GM12878 (cell line): ENCODE results near the gene NAT8L. TPM values are rescaled to one million over a fixed set of nuclear protein-coding genes. Genes with fewer than 3 reads are reported as not detected.

Experiments
- ATAC-seq: fragments of 200-7000 bp; cut with Tn5 transposase; 3 replicates; pipeline ENCODE4 v1.9.1; 2020; ENCODE audit warnings: mild to moderate bottlenecking, moderate library complexity
- BruUV-seq: library from RNA; stranded (reverse); fragments of 400-500 nt; replicated peaks from 2 replicates; lab custom pipeline; 2021; lab: Mats Ljungman, UMichigan
- CTCF ChIA-PET: fragments of 300-600 bp; sonication (Branson Sonifier 250); formaldehyde crosslinking; extraction: SDS; loops from one replicate; lab custom pipeline; 2021; ENCODE audit warnings: inconsistent platforms; lab: Yijun Ruan, JAX
- POLR2A ChIA-PET: fragments of 350-600 bp; formaldehyde crosslinking; extraction: SDS; loops from one replicate; lab custom pipeline; 2021; ENCODE audit warnings: inconsistent platforms; lab: Charles Lee
- RAD21 ChIA-PET: fragments of 300-600 bp; sonication (Branson Sonifier 250); formaldehyde crosslinking; loops from one replicate; lab custom pipeline; 2023; ENCODE audit warnings: antibody characterized with exemption; ENCODE audit not compliant: unreplicated experiment; lab: Charles Lee
- SMC1A ChIA-PET: fragments of 300-600 bp; sonication (Branson Sonifier 250); formaldehyde crosslinking; loops from one replicate; lab custom pipeline; 2023; ENCODE audit not compliant: unreplicated experiment, uncharacterized antibody; lab: Charles Lee
- DNase-seq: peaks from one replicate; pipeline ENCODE4 v3.0.0-alpha.2; 2011; ENCODE audit warnings: low read depth, low spot score
- FAIRE-seq: peaks from 3 replicates; lab custom pipeline; 2011; peaks lifted over from hg19 to GRCh38; lab: Jason Lieb, UNC
- H2AFZ ChIP-seq: 2 replicates; pipeline ENCODE4 v1.6.0; 2011; ENCODE audit warnings: low read depth, low read length, control low read depth; ENCODE audit not compliant: control insufficient read depth
- H3K27ac ChIP-seq: 2 replicates; pipeline ENCODE4 v1.5.1; 2011; ENCODE audit warnings: control low read depth; ENCODE audit not compliant: control insufficient read depth, insufficient read depth
- H3K27me3 ChIP-seq, 2 experiments: replicated peaks in 1 of 2; 2 replicates each; pipeline versions ENCODE4 v1.6.0 to v1.6.1; 2011; ENCODE audit warnings: low read length in 1 of 2; ENCODE audit not compliant: control insufficient read depth in 2 of 2, insufficient read depth in 2 of 2
- H3K36me3 ChIP-seq, 2 experiments: 2 replicates each; pipeline ENCODE4 v1.5.1; 2011; ENCODE audit warnings: low read length in 1 of 2; ENCODE audit not compliant: control insufficient read depth in 2 of 2, insufficient read depth in 2 of 2
- H3K4me1 ChIP-seq: 2 replicates; pipeline ENCODE4 v1.6.1; 2011; ENCODE audit warnings: mild to moderate bottlenecking, low read length, moderate library complexity, mixed read lengths; ENCODE audit not compliant: control insufficient read depth, insufficient read depth
- H3K4me2 ChIP-seq: 2 replicates; pipeline ENCODE4 v1.6.0; 2011; ENCODE audit warnings: control low read depth; ENCODE audit not compliant: control insufficient read depth, insufficient read depth
- H3K4me3 ChIP-seq: fragments of 200-600 bp; sonication (generic); 2 replicates; pipeline ENCODE4 v1.5.1; 2016
- H3K79me2 ChIP-seq: 2 replicates; pipeline ENCODE4 v1.6.0; 2011; ENCODE audit warnings: low read length; ENCODE audit not compliant: control insufficient read depth, insufficient read depth
- H3K9ac ChIP-seq: 2 replicates; pipeline ENCODE4 v1.8.0; 2011; ENCODE audit warnings: low read length, control low read depth, mixed read lengths; ENCODE audit not compliant: control insufficient read depth, insufficient read depth
- H3K9me3 ChIP-seq: replicated peaks from 3 replicates; pipeline ENCODE4 v1.5.1; 2011; ENCODE audit warnings: mild to moderate bottlenecking, low read length; ENCODE audit not compliant: control insufficient read depth, insufficient read depth
- H4K20me1 ChIP-seq: 2 replicates; pipeline ENCODE4 v1.6.0; 2011; ENCODE audit not compliant: control insufficient read depth, insufficient read depth
- BCL11A ChIP-seq: IDR thresholded peaks from 2 replicates; pipeline ENCODE4 v1.6.1; 2011; ENCODE audit warnings: low read depth, low read length
- GABPA ChIP-seq: IDR thresholded peaks from 2 replicates; pipeline ENCODE4 v1.6.1; 2014; ENCODE audit warnings: antibody characterized with exemption, low read depth, mild to moderate bottlenecking, inconsistent platforms
- JUND ChIP-seq: IDR thresholded peaks from 2 replicates; pipeline ENCODE4 v1.6.1; 2012; ENCODE audit warnings: low read depth, mild to moderate bottlenecking, low read length, improper control_type of control experiment, moderate library complexity
- KDM1A ChIP-seq: fragments of 200-600 bp; sonication (generic); IDR thresholded peaks from 2 replicates; pipeline ENCODE4 v1.6.1; 2016; ENCODE audit warnings: borderline replicate concordance
- LARP7 ChIP-seq: fragments of 450-650 bp; IDR thresholded peaks from 2 replicates; pipeline ENCODE4 v1.6.1; 2017; ENCODE audit warnings: mild to moderate bottlenecking
- MTA3 ChIP-seq: IDR thresholded peaks from 2 replicates; pipeline ENCODE4 v1.6.1; 2012; ENCODE audit warnings: low read length, inconsistent platforms, borderline replicate concordance
- STAT1 ChIP-seq: fragments of 450-650 bp; conservative IDR thresholded peaks from 2 replicates; pipeline ENCODE4 v1.6.1; 2014; ENCODE audit warnings: antibody characterized with exemption, mild to moderate bottlenecking
- TAF1 ChIP-seq: IDR thresholded peaks from 2 replicates; pipeline ENCODE4 v1.6.1; 2011; ENCODE audit warnings: mild to moderate bottlenecking, low read depth, low read length, borderline replicate concordance
- TBL1XR1 ChIP-seq: IDR thresholded peaks from 2 replicates; pipeline ENCODE4 v1.6.1; 2012; ENCODE audit warnings: low read depth, low read length, improper control_type of control experiment
- ZNF24 ChIP-seq: fragments of 450-650 bp; IDR thresholded peaks from 2 replicates; pipeline ENCODE4 v1.6.1; 2017; ENCODE audit warnings: antibody characterized with exemption, mild to moderate bottlenecking
- WGBS: methylation state at CpG from one replicate; pipeline ENCODE4 v1.1.6; 2016; ENCODE audit warnings: low lambda C conversion rate; ENCODE audit not compliant: insufficient replicate concordance, insufficient coverage; ENCODE audit errors: missing lambda C conversion rate; 5-methylcytosine and 5-hydroxymethylcytosine counted together
- in situ Hi-C: fragments of 300-500 bp; cut with MboI; formaldehyde crosslinking; loops from 9 replicates; pipeline ENCODE4 v1.14.3; 2018; ENCODE audit warnings: mixed read lengths
- intact Hi-C: fragments of 100-400 bp; cut with micrococcal nuclease; formaldehyde crosslinking; loops from one replicate; pipeline ENCODE4 v1.14.2; 2022; ENCODE audit not compliant: unreplicated experiment
- polyA plus RNA-seq, 11 experiments: library from polyadenylated mRNA; depleted of rRNA in 4 of 11; unstranded in 6 of 11; stranded (reverse) in 5 of 11; fragments of >200 nt; fragmentation: Nextera tagmentation in 4 of 11; fragmentation: Illumina TruSeq in 1 of 11; extraction: Ambion mirVana in 4 of 11; extraction: Trizol in 1 of 11; gene quantifications; 1 replicate in 1 of 11; 2 replicates in 10 of 11; pipeline versions ENCODE4 v1.2.1 to v1.2.3, GENCODE V29; 2011 to 2016; ENCODE audit warnings: inconsistent platforms in 2 of 11, missing spikeins in 2 of 11, low read depth in 1 of 11
- total RNA-seq, 4 experiments: library from RNA; depleted of rRNA in 3 of 4; stranded (reverse); fragments of >200 nt in 3 of 4; fragmentation: Illumina TruSeq in 1 of 4; extraction: Trizol in 1 of 4; gene quantifications; 2 replicates each; pipeline versions ENCODE4 v1.2.1 to v1.2.3, GENCODE V29; 2013 to 2021
- TF ChIP-seq, protein P1 (sequence below): fragments of 450-650 bp; conservative IDR thresholded peaks from 2 replicates; pipeline ENCODE4 v1.6.1; 2017; ENCODE audit warnings: mild to moderate bottlenecking, moderate library complexity
- TF ChIP-seq, protein P2 (sequence below): fragments of 450-650 bp; formaldehyde crosslinking; IDR thresholded peaks from 2 replicates; pipeline ENCODE4 v1.4.0; 2022; ENCODE audit warnings: mild to moderate bottlenecking, moderate library complexity
- TF ChIP-seq, protein P3 (sequence below): fragments of 450-650 bp; IDR thresholded peaks from 2 replicates; pipeline ENCODE4 v1.6.1; 2018; ENCODE audit warnings: mild to moderate bottlenecking, low read depth, moderate library complexity; ENCODE audit not compliant: partially characterized antibody

The NAT8L gene
- total and polyA plus RNA-seq, 10 of the 15 experiments (the other 5 are each of a cell fraction or from before 2014, with no cell fraction given), result 0.01 to 0.31 (median 0.11) TPM; not detected in 5

DNA sequence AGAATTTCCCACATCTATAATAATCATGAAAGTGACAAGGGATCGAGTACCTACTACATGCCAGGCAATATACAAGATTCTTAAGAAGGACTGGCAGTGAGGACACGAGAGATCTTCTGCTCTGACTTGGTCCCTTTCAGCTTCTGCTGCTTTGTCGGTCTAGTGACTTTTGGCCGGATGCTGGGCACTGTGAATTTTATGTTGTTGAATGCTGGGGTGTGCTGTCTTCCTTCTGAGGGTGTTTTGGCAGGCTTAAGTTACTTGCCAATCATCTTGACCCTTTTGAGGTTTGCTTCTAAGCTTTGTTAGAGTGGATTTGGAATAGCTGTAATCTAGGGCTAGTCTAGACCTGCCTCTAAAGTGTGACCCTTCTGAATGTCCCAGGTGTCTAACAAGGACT lies 23.5 kb downstream of the NAT8L start:
- ATAC-seq (no peak), DNase-seq (no peak), FAIRE-seq (no peak)
- Histone ChIP-seq H3K9ac (no peak overlapping the region), H3K36me3 (no peaks in the 10 kb centered on the region), H2AFZ (no peak overlapping the region), H4K20me1 (no peaks in the 10 kb centered on the region), H3K4me1 (peaks cover 2% of the 10 kb centered on the region), H3K9me3 (no peaks in the 10 kb centered on the region), H3K27ac (no peak overlapping the region), H3K4me3 (no peak overlapping the region), H3K27me3 (peaks cover 0 to 2% of the 10 kb centered on the region in 2 experiments; a peak in 2 of 4 replicates), H3K4me2 (no peak overlapping the region), H3K79me2 (no peaks in the 10 kb centered on the region)
- ChIA-PET SMC1A (no interaction called here), POLR2A (no interaction called here), CTCF (no interaction called here), RAD21 (no interaction called here)
- in situ Hi-C loops (no loop called here), intact Hi-C loops (no loop called here)
- WGBS, result 41% methylated on average over 4 of the region's 4 CpGs
- no TSS peak for BruUV-seq
- TF ChIP-seq TBL1XR1 (no peak), BCL11A (no peak), STAT1 (no peak), KDM1A (no peak), GABPA (no peak), LARP7 (no peak), MTA3 (no peak), TAF1 (no peak), ZNF24 (no peak), JUND (no peak)
- TF ChIP-seq, protein P1, sequence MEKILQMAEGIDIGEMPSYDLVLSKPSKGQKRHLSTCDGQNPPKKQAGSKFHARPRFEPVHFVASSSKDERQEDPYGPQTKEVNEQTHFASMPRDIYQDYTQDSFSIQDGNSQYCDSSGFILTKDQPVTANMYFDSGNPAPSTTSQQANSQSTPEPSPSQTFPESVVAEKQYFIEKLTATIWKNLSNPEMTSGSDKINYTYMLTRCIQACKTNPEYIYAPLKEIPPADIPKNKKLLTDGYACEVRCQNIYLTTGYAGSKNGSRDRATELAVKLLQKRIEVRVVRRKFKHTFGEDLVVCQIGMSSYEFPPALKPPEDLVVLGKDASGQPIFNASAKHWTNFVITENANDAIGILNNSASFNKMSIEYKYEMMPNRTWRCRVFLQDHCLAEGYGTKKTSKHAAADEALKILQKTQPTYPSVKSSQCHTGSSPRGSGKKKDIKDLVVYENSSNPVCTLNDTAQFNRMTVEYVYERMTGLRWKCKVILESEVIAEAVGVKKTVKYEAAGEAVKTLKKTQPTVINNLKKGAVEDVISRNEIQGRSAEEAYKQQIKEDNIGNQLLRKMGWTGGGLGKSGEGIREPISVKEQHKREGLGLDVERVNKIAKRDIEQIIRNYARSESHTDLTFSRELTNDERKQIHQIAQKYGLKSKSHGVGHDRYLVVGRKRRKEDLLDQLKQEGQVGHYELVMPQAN, result no peak
- TF ChIP-seq, protein P2, sequence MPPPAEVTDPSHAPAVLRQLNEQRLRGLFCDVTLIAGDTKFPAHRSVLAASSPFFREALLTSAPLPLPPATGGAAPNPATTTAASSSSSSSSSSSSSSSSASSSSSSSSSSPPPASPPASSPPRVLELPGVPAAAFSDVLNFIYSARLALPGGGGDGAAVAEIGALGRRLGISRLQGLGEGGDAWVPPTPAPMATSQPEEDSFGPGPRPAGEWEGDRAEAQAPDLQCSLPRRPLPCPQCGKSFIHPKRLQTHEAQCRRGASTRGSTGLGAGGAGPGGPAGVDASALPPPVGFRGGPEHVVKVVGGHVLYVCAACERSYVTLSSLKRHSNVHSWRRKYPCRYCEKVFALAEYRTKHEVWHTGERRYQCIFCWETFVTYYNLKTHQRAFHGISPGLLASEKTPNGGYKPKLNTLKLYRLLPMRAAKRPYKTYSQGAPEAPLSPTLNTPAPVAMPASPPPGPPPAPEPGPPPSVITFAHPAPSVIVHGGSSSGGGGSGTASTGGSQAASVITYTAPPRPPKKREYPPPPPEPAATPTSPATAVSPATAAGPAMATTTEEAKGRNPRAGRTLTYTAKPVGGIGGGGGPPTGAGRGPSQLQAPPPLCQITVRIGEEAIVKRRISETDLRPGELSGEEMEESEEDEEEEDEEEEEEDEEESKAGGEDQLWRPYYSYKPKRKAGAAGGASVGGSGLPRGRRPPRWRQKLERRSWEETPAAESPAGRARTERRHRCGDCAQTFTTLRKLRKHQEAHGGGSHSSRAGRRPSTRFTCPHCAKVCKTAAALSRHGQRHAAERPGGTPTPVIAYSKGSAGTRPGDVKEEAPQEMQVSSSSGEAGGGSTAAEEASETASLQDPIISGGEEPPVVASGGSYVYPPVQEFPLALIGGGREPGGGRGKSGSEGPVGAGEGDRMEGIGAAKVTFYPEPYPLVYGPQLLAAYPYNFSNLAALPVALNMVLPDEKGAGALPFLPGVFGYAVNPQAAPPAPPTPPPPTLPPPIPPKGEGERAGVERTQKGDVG (CRISPR knock-in tag), result no peak
- TF ChIP-seq, protein P3, sequence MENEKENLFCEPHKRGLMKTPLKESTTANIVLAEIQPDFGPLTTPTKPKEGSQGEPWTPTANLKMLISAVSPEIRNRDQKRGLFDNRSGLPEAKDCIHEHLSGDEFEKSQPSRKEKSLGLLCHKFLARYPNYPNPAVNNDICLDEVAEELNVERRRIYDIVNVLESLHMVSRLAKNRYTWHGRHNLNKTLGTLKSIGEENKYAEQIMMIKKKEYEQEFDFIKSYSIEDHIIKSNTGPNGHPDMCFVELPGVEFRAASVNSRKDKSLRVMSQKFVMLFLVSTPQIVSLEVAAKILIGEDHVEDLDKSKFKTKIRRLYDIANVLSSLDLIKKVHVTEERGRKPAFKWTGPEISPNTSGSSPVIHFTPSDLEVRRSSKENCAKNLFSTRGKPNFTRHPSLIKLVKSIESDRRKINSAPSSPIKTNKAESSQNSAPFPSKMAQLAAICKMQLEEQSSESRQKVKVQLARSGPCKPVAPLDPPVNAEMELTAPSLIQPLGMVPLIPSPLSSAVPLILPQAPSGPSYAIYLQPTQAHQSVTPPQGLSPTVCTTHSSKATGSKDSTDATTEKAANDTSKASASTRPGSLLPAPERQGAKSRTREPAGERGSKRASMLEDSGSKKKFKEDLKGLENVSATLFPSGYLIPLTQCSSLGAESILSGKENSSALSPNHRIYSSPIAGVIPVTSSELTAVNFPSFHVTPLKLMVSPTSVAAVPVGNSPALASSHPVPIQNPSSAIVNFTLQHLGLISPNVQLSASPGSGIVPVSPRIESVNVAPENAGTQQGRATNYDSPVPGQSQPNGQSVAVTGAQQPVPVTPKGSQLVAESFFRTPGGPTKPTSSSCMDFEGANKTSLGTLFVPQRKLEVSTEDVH, result no peak
